Psoas muscle (tissue), 8 donors: ENCODE measurements around the gene TP53INP2. TPM values are rescaled to one million over a fixed set of nuclear protein-coding genes. Genes with fewer than 3 reads are reported as not detected.

ENCODE experiments used
- ATAC-seq, 4 donors: fragments of 200-7000 bp; cut with Tn5 transposase; one replicate each; pipeline ENCODE4 v1.9.1; 2020; ENCODE audit warnings: moderate library complexity in 3 of 4, mild to moderate bottlenecking in 2 of 4
- DNase-seq, 2 donors: peaks; one replicate each; pipeline ENCODE4 v3.0.0-alpha.2; 2020
- H3K27ac ChIP-seq: fragments of 200-600 bp; one replicate; pipeline ENCODE4 v1.8.0; 2022
- H3K27me3 ChIP-seq, 3 donors: fragments of 200-600 bp in 1 of 3; one replicate each; pipeline versions ENCODE4 v1.6.1 to v1.8.0; 2013 to 2022; ENCODE audit warnings: low read length in 2 of 3, mild to moderate bottlenecking in 2 of 3, moderate library complexity in 1 of 3; ENCODE audit not compliant: insufficient read depth in 3 of 3
- H3K36me3 ChIP-seq, 2 donors: fragments of 200-600 bp in 1 of 2; one replicate each; pipeline versions ENCODE4 v1.6.1 to v1.8.0; 2013 to 2022; ENCODE audit warnings: low read depth in 1 of 2, mild to moderate bottlenecking in 1 of 2, moderate library complexity in 1 of 2; ENCODE audit not compliant: insufficient read depth in 1 of 2
- H3K4me1 ChIP-seq: fragments of 200-600 bp; one replicate; pipeline ENCODE4 v1.8.0; 2022
- H3K4me3 ChIP-seq: fragments of 200-600 bp; one replicate; pipeline ENCODE4 v1.8.0; 2022; ENCODE audit warnings: mild to moderate bottlenecking
- H3K9me3 ChIP-seq: fragments of 200-600 bp; one replicate; pipeline ENCODE4 v1.8.0; 2022
- CTCF ChIP-seq: fragments of 200-600 bp; IDR thresholded peaks from one replicate; pipeline ENCODE4 v1.8.0; 2022; ENCODE audit warnings: antibody characterized with exemption
- WGBS, 3 donors: extraction: QIAGEN DNeasy Blood & Tissue Kit; methylation state at CpG; one replicate each; pipeline versions ENCODE4 v1.1.6 to v1.1.7; 2013; 5-methylcytosine and 5-hydroxymethylcytosine counted together
- intact Hi-C, 2 donors: fragments of 100-400 bp; cut with DNase I; formaldehyde crosslinking; loops; one replicate each; pipeline versions ENCODE4 v1.11.0 to v1.14.2; 2022
- polyA plus RNA-seq, 3 donors: library from polyadenylated mRNA; stranded (reverse); fragments of 200-250 nt; gene quantifications; one replicate each; pipeline ENCODE4 v1.2.3, GENCODE V29; 2013
- total RNA-seq, 4 donors: library from RNA; stranded (reverse); fragmentation: NEBNext Ultra II Directional in 2 of 4; extraction: Animal tissue kit (Norgen Biotek cat#: 25700) in 2 of 4; gene quantifications; one replicate each; pipeline versions ENCODE4 v1.2.1 to v1.2.4, GENCODE V29; 2021 to 2023
- donor health status: healthy with polysubstance abuse.
- donor health status: DM: no; HTN: no; CAD: no; lungs with moderate emphysema.
- donor health status: Bipolar disorder and iron deficiency.
- donor health status: healthy.
- donor health status: DM: yes; HTN: yes; CAD: no.
- donor health status: DM: no; HTN: no; CAD: no.
- donor health status: DM: no; HTN: no; CAD: no.
- donor health status: DM: yes; HTN: yes; CAD: no.

The TP53INP2 gene
- total and polyA plus RNA-seq, 7 donors = 20.5 to 42.8 (median 24.7) TPM

GRCh38 chr20:34710568-34710839 is 6.4 kb downstream of the TP53INP2 start:
- intact Hi-C loops = no loop called here
- peaks cover 0 to 34% of the 10 kb centered on the region in 2 donors for H3K36me3 ChIP-seq
- DNase-seq = no peak
- no peak for TF ChIP-seq CTCF
- H3K4me3 ChIP-seq = peak overlapping the region; percentile 81
- no peak for ATAC-seq
- no peaks in the 10 kb centered on the region for H3K9me3 ChIP-seq
- H3K27me3 ChIP-seq = no peaks in the 10 kb centered on the region
- peaks cover 32% of the 10 kb centered on the region for H3K4me1 ChIP-seq
- H3K27ac ChIP-seq = no peak overlapping the region

GRCh38 chr20:34710861-34711574 is 6.9 kb downstream of the TP53INP2 start:
- Histone ChIP-seq H3K9me3 (no peaks in the 10 kb centered on the region), H3K4me1 (peaks cover 27% of the 10 kb centered on the region), H3K4me3 (no peak overlapping the region), H3K36me3 (peaks cover 0 to 39% of the 10 kb centered on the region in 2 donors), H3K27ac (peak overlapping the region; percentile 9), H3K27me3 (no peaks in the 10 kb centered on the region)
- DNase-seq (no peak), ATAC-seq (no peak)
- no peak for TF ChIP-seq CTCF
- intact Hi-C loops = no loop called here
- 86 to 90% (median 88%) methylated on average over 9 of the region's 9 CpGs for WGBS, 3 donors

GRCh38 chr20:34711813-34712430 is 7.8 kb downstream of the TP53INP2 start:
- WGBS, 3 donors = 88 to 94% (median 89%) methylated on average over 3 of the region's 3 CpGs
- no peak for DNase-seq
- intact Hi-C loops = no loop called here
- H3K4me1 ChIP-seq = peaks cover 18% of the 10 kb centered on the region
- no peaks in the 10 kb centered on the region for H3K27me3 ChIP-seq
- no peak for ATAC-seq
- H3K27ac ChIP-seq = no peak overlapping the region
- H3K4me3 ChIP-seq = no peak overlapping the region
- no peak for TF ChIP-seq CTCF
- H3K9me3 ChIP-seq = no peaks in the 10 kb centered on the region
- H3K36me3 ChIP-seq = peaks cover 0 to 47% of the 10 kb centered on the region in 2 donors

GRCh38 chr20:34712525-34713192 is 8.5 kb downstream of the TP53INP2 start:
- Histone ChIP-seq H3K4me3 (no peak overlapping the region), H3K9me3 (no peaks in the 10 kb centered on the region), H3K36me3 (peaks cover 0 to 55% of the 10 kb centered on the region in 2 donors), H3K4me1 (peaks cover 16% of the 10 kb centered on the region), H3K27me3 (no peaks in the 10 kb centered on the region), H3K27ac (peak overlapping the region; percentile 60)
- 70 to 84% (median 74%) methylated on average over 5 of the region's 5 CpGs for WGBS, 3 donors
- DNase-seq (no peak), ATAC-seq (no peak)
- intact Hi-C loops = no loop called here
- no peak for TF ChIP-seq CTCF
